K562 (cell line): Measurements from ENCODE around the gene ERMN. TPM values are rescaled to one million over a fixed set of nuclear protein-coding genes. Genes with fewer than 3 reads are reported as not detected.

Source experiments
- ATAC-seq: fragments of 200-7000 bp; cut with Tn5 transposase; 3 replicates; pipeline ENCODE4 v1.9.1; 2020; ENCODE audit warnings: moderate library complexity
- BruUV-seq: library from RNA; stranded (reverse); fragments of 400-500 nt; replicated peaks from 2 replicates; lab custom pipeline; 2021; lab: Mats Ljungman, UMichigan
- CTCF ChIA-PET: fragments of 300-600 bp; formaldehyde crosslinking; extraction: SDS; loops from one replicate; lab custom pipeline; 2021; ENCODE audit warnings: low intra/inter-chr PET ratio; lab: Yijun Ruan, JAX
- POLR2A ChIA-PET: fragments of 300-600, 350-650 bp; sonication (Branson Sonifier 250); formaldehyde crosslinking; extraction: SDS; loops from one replicate; lab custom pipeline; 2021; ENCODE audit warnings: antibody characterized with exemption, inconsistent platforms; lab: Yijun Ruan, JAX
- DNase-seq, 4 experiments: peaks; one replicate each; pipeline versions ENCODE4 v3.0.0 to v3.0.0-alpha.2; 2011 to 2018; ENCODE audit warnings: low spot score in 3 of 4, mixed read lengths in 3 of 4; ENCODE audit errors: extremely low read depth in 1 of 4
- FAIRE-seq: peaks from 2 replicates; lab custom pipeline; 2011; peaks lifted over from hg19 to GRCh38; lab: Jason Lieb, UNC
- H2AFZ ChIP-seq: 2 replicates; pipeline ENCODE4 v1.6.0; 2011; ENCODE audit warnings: low read depth, low read length, control low read depth, inconsistent platforms
- H3K27ac ChIP-seq: fragments of 200-600 bp; 3 replicates; pipeline ENCODE4 v1.8.0; 2011; ENCODE audit warnings: low read depth, mild to moderate bottlenecking, control low read depth, inconsistent platforms, low read length, moderate library complexity, mixed read lengths; ENCODE audit errors: extremely low read depth
- H3K27me3 ChIP-seq, 2 experiments: fragments of 300-600 bp in 1 of 2; 2 replicates in 1 of 2; 3 replicates in 1 of 2; pipeline versions ENCODE4 v1.6.0 to v1.8.0; 2011; ENCODE audit warnings: inconsistent platforms in 2 of 2, low read length in 2 of 2, mild to moderate bottlenecking in 1 of 2, mixed read lengths in 1 of 2, moderate library complexity in 1 of 2; ENCODE audit not compliant: control insufficient read depth in 2 of 2, insufficient read depth in 2 of 2
- H3K36me3 ChIP-seq: fragments of 300-600 bp; 3 replicates; pipeline ENCODE4 v1.8.0; 2011; ENCODE audit warnings: mild to moderate bottlenecking, low read length, inconsistent platforms; ENCODE audit not compliant: control insufficient read depth, insufficient read depth
- H3K4me1 ChIP-seq, 2 experiments: fragments of 200-600 bp in 1 of 2; replicated peaks in 1 of 2; 2 replicates in 1 of 2; 3 replicates in 1 of 2; pipeline versions ENCODE4 v1.5.1 to v1.8.0; 2011; ENCODE audit warnings: inconsistent platforms in 2 of 2, low read length in 2 of 2, mild to moderate bottlenecking in 1 of 2, mixed read lengths in 1 of 2, moderate library complexity in 1 of 2; ENCODE audit not compliant: control insufficient read depth in 2 of 2, insufficient read depth in 2 of 2
- H3K4me2 ChIP-seq: 2 replicates; pipeline ENCODE4 v1.6.1; 2011; ENCODE audit warnings: low read length, control low read depth, inconsistent platforms, mixed read lengths; ENCODE audit not compliant: insufficient read depth
- H3K4me3 ChIP-seq: fragments of 200-600 bp; sonication (generic), shearing (Covaris generic); 2 replicates; pipeline ENCODE4 v1.5.1; 2016; ENCODE audit warnings: control low read depth, inconsistent platforms
- H3K79me2 ChIP-seq: fragments of 200-600 bp; 3 replicates; pipeline ENCODE4 v1.8.0; 2011; ENCODE audit warnings: low read length, inconsistent platforms; ENCODE audit not compliant: control insufficient read depth, insufficient read depth
- H3K9ac ChIP-seq, 2 experiments: 2 replicates each; pipeline versions ENCODE4 v1.6.0 to v1.6.1; 2011; ENCODE audit warnings: low read depth in 2 of 2, low read length in 2 of 2, control low read depth in 1 of 2, inconsistent platforms in 1 of 2, mild to moderate bottlenecking in 1 of 2, mixed read lengths in 1 of 2; ENCODE audit not compliant: insufficient read depth in 1 of 2
- H3K9me1 ChIP-seq: one replicate; pipeline ENCODE4 v1.6.0; 2011; ENCODE audit warnings: inconsistent platforms, mild to moderate bottlenecking, low read length, moderate library complexity; ENCODE audit not compliant: control insufficient read depth, insufficient read depth
- H3K9me3 ChIP-seq: replicated peaks from 2 replicates; pipeline ENCODE4 v1.5.1; 2011; ENCODE audit warnings: low read depth, low read length, inconsistent platforms; ENCODE audit not compliant: control insufficient read depth, insufficient read depth
- H4K20me1 ChIP-seq: replicated peaks from 2 replicates; pipeline ENCODE4 v1.6.1; 2011; ENCODE audit warnings: low read length, inconsistent platforms, mixed read lengths; ENCODE audit not compliant: control insufficient read depth, insufficient read depth
- ARID1B ChIP-seq: fragments of 450-650 bp; IDR thresholded peaks from 2 replicates; pipeline ENCODE4 v1.6.1; 2016; ENCODE audit warnings: antibody characterized with exemption, mild to moderate bottlenecking, inconsistent platforms
- ARID2 ChIP-seq: fragments of 450-650 bp; IDR thresholded peaks from 2 replicates; pipeline ENCODE4 v1.6.1; 2017; ENCODE audit warnings: antibody characterized with exemption, mild to moderate bottlenecking
- BCOR ChIP-seq: fragments of 450-650 bp; IDR thresholded peaks from 2 replicates; pipeline ENCODE4 v1.6.1; 2016
- CREB1 ChIP-seq, 2 experiments: sonication (generic) in 1 of 2; formaldehyde crosslinking in 1 of 2; IDR thresholded peaks; 2 replicates each; pipeline versions ENCODE4 v1.6.1 to v1.8.0; 2012 to 2022; ENCODE audit warnings: inconsistent platforms in 1 of 2, mild to moderate bottlenecking in 1 of 2, missing genetic modification reagents in 1 of 2, moderate library complexity in 1 of 2
- FUS ChIP-seq: fragments of 200-400 bp; formaldehyde crosslinking; optimal IDR thresholded peaks from 2 replicates; pipeline ENCODE3; 2017; ENCODE audit warnings: low read depth, low read length
- NFIC ChIP-seq: fragments of 450-650 bp; IDR thresholded peaks from 2 replicates; pipeline ENCODE4 v1.6.1; 2017; ENCODE audit warnings: mild to moderate bottlenecking, inconsistent platforms
- SOX6 ChIP-seq: fragments of 450-650 bp; IDR thresholded peaks from 2 replicates; pipeline ENCODE4 v1.6.1; 2014; ENCODE audit warnings: mild to moderate bottlenecking
- TAL1 ChIP-seq: fragments of 450-650 bp; IDR thresholded peaks from 2 replicates; pipeline ENCODE4 v1.6.1; 2016; ENCODE audit warnings: mild to moderate bottlenecking
- TEAD4 ChIP-seq, 2 experiments: sonication (generic) in 1 of 2; formaldehyde crosslinking in 1 of 2; IDR thresholded peaks; 2 replicates each; pipeline versions ENCODE4 v1.6.1 to v1.8.0; 2012 to 2022; ENCODE audit warnings: borderline replicate concordance in 1 of 2, inconsistent platforms in 1 of 2, low read length in 1 of 2, mild to moderate bottlenecking in 1 of 2, missing genetic modification reagents in 1 of 2
- WGBS: fragments of 100-300 bp; shearing (Covaris generic); methylation state at CpG from one replicate; pipeline ENCODE4 v1.1.6; 2016; ENCODE audit warnings: low coverage, mixed read lengths; ENCODE audit not compliant: insufficient coverage; ENCODE audit errors: missing lambda C conversion rate; 5-methylcytosine and 5-hydroxymethylcytosine counted together
- in situ Hi-C: fragments of 300-500 bp; cut with MboI; formaldehyde crosslinking; loops from 4 replicates; pipeline ENCODE4 v1.15.0; 2018; ENCODE audit warnings: inconsistent platforms, mixed read lengths
- intact Hi-C: fragments of 100-400 bp; cut with micrococcal nuclease; formaldehyde crosslinking; loops from 2 replicates; pipeline ENCODE4 v1.14.2; 2022
- polyA plus RNA-seq, 8 experiments: library from polyadenylated mRNA; depleted of rRNA in 4 of 8; stranded (reverse) in 5 of 8; unstranded in 3 of 8; fragments of >200 nt; fragmentation: Nextera tagmentation in 2 of 8; fragmentation: Illumina TruSeq in 1 of 8; extraction: Ambion mirVana in 2 of 8; extraction: Trizol in 1 of 8; gene quantifications; 2 replicates each; pipeline versions ENCODE4 v1.2.1 to v1.2.3, GENCODE V29; 2011 to 2014; ENCODE audit warnings: inconsistent platforms in 1 of 8, missing spikeins in 1 of 8
- total RNA-seq, 7 experiments: library from RNA; depleted of rRNA in 6 of 7; stranded (reverse); fragments of >200 nt in 6 of 7; fragmentation: Illumina TruSeq in 2 of 7; extraction: Trizol in 2 of 7; gene quantifications; 2 replicates each; pipeline versions ENCODE4 v1.2.1 to v1.2.3, GENCODE V29; 2011 to 2021; ENCODE audit warnings: low replicate concordance in 1 of 7
- TF ChIP-seq, protein P1 (sequence below): sonication (generic); IDR thresholded peaks from 2 replicates; pipeline ENCODE4 v1.6.1; 2016

ERMN gene
- total and polyA plus RNA-seq, 9 of the 15 experiments (the other 6 are each of a cell fraction or from before 2014, with no cell fraction given) = 0.03 to 0.11 (median 0.05) TPM; not detected in 3

GRCh38 chr2:157326698-157327097, 1.1 kb upstream of the ERMN start:
- Histone ChIP-seq H3K79me2 (no peaks in the 10 kb centered on the region), H4K20me1 (no peaks in the 10 kb centered on the region), H3K27ac (no peak overlapping the region), H3K36me3 (no peaks in the 10 kb centered on the region), H3K4me3 (no peak overlapping the region), H3K9ac (no peak overlapping the region), H3K27me3 (no peaks in the 10 kb centered on the region), H3K4me2 (no peak overlapping the region), H2AFZ (no peak overlapping the region), H3K4me1 (peaks cover 0 to 22% of the 10 kb centered on the region in 2 experiments; a peak in 3 of 5 replicates), H3K9me1 (no peaks in the 10 kb centered on the region), H3K9me3 (no peaks in the 10 kb centered on the region)
- no peak for FAIRE-seq
- CTCF ChIA-PET = interaction anchor here (1.0 kb wide), 1 partner anchor 127 kb away, joined by 6 read pairs; no protein-coding TSS in a partner anchor
- intact Hi-C loops (loop anchor here (2.0 to 5.0 kb wide), 3 partner anchors 126 to 166 kb away; no protein-coding TSS in a partner anchor), in situ Hi-C loops (loop anchor here (25.0 kb wide), 1 partner anchor 686 kb away; no protein-coding TSS in a partner anchor)
- peak in 1 of 4 experiments; percentile 33 for DNase-seq
- TF ChIP-seq TAL1 = peak; percentile 17; the same call in 1 of the 2 replicates
- TF ChIP-seq FUS = no peak
- TF ChIP-seq, protein P1, sequence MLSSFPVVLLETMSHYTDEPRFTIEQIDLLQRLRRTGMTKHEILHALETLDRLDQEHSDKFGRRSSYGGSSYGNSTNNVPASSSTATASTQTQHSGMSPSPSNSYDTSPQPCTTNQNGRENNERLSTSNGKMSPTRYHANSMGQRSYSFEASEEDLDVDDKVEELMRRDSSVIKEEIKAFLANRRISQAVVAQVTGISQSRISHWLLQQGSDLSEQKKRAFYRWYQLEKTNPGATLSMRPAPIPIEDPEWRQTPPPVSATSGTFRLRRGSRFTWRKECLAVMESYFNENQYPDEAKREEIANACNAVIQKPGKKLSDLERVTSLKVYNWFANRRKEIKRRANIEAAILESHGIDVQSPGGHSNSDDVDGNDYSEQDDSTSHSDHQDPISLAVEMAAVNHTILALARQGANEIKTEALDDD = 0 out of 2 replicates have a peak, but pooled peaks have one; percentile 50
- TF ChIP-seq BCOR = no peak
- no peak for TF ChIP-seq TEAD4 (IDR thresholded peaks at IDR 0.05; ENCODE audit: low read length)
- TF ChIP-seq TEAD4 (CRISPR knock-in tag; IDR thresholded peaks at IDR 0.05; ENCODE audit: borderline replicate concordance) = no peak
- no peak for TF ChIP-seq ARID2
- TF ChIP-seq ARID1B = 0 out of 2 replicates have a peak, but pooled peaks have one; percentile 31
- TF ChIP-seq NFIC = peak; percentile 85
- peak; percentile 60; the same call in 1 of the 2 replicates for TF ChIP-seq SOX6
- no peak for TF ChIP-seq CREB1 (IDR thresholded peaks at IDR 0.05)
- no peak for TF ChIP-seq CREB1 (CRISPR knock-in tag; IDR thresholded peaks at IDR 0.05)
- 27% methylated on average over 3 of the region's 3 CpGs for WGBS
- BruUV-seq = no TSS peak
- POLR2A ChIA-PET = interaction anchor here (0.8 to 1.5 kb wide), 3 partner anchors 8 to 549 kb away, joined by 3 to 9 read pairs (median 3); partner anchors contain the start of gene ACVR1
- ATAC-seq = no peak
